GM18508 (cell line): Measurements from ENCODE around the gene CDH23.

ENCODE experiments used
- ATAC-seq: cut with Tn5 transposase; IDR thresholded peaks from one replicate; pipeline ENCODE4 v1.9.1; 2021; ENCODE audit warnings: moderate number of reproducible peaks; ENCODE audit not compliant: insufficient read depth, unreplicated experiment

Gene CDH23

DNA sequence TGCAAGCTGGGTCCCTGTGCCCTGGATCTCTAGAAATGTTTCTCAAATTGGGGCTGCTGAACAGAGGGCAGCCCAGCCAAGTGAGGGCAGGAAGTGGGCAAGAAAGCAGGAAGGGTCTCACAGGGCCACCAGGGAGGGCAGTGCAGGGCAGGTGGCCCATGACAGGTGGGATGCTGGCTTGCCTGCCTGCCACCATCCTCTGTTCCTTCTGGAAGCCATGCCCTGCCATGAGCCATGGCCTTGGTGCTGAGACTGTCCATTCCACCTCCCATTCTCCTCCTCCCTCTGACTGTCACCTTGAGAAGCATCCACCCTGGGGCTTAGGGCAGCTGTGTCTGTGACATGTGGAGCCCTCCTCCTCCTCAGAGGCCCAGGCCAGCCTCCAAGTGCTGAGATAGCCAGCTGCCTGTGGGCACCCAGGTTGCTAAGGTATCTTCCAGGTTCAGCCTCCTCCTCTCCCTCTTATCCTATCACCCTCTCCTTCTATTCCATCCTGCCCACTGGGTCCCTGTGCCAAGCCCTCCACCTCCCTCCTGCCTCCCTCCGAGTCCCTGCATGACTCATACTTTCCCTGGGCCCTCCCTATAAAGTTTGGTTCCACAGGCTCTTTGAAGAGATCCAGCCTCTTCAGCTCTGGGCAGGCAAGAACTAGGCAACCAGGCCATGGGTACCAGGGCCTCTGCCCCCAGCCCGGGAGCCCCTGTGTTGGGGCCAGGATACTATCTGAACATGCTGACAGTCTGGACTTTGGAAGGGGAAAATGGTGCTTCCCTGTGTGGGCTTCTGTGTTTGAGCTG is 375.3 kb downstream of the CDH23 start:
- no peak for ATAC-seq

DNA sequence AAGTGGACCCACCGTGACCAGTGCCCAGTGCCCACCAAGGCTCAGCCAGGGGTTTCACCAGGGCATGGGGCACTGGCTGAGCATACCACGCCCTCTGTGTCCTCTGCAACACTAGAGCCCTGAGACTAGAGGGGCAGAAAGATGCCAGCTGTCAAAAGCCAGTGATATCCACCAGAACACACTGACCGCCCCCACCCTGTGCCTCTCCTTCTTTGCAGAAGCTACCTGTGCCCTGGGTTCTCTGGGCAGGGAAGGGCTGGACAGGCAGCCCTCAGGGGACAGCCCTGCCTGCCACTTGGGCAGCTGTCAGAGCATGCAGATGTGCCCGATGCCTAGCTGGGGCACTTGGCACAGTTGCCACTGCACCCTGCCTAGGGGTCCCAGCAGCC is 376.1 kb downstream of the CDH23 start:
- ATAC-seq, result no peak

DNA sequence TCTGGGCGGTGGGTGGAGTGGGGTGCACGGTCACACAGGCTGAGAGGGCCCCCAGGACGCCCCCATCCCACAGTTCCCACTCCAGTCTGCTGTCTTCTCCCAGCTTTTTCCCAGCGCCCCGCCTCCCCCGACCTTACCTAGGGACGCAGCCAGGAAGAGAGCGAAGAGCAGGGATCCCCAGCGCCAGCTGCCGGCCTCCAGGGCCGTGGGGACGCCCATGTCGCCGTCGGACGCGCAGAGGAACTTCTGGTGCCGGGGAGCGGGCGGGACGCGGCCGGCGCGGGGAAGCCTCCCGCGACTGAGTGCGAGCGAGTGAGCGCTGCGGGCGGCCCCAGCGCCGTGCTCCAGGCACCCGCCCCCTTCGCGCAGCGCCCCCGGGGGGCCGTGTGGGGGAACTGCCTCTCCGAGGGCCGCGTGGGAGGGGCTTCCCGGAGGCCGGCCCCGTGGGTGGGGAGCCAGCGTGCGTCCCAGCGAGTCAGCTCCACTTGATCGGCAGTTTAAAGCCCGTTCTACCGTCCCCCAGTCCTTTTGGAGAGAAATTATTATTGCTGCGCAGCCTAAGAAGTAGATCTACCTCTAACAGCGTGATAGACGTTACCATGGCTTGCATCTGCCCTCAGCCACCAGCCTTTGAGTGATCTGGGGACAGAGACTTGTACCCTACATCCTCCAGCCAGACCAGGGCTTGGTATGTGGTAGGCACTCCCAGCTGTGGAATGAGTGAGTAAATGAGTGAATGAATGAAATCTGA is 376.7 kb downstream of the CDH23 start, which contains the start of gene VSIR:
TSS of gene VSIR (minus strand) at position 300 of the 751 bp plus-strand sequence. CDS start at position 219, 81 bp downstream.
- ATAC-seq, result no peak

DNA sequence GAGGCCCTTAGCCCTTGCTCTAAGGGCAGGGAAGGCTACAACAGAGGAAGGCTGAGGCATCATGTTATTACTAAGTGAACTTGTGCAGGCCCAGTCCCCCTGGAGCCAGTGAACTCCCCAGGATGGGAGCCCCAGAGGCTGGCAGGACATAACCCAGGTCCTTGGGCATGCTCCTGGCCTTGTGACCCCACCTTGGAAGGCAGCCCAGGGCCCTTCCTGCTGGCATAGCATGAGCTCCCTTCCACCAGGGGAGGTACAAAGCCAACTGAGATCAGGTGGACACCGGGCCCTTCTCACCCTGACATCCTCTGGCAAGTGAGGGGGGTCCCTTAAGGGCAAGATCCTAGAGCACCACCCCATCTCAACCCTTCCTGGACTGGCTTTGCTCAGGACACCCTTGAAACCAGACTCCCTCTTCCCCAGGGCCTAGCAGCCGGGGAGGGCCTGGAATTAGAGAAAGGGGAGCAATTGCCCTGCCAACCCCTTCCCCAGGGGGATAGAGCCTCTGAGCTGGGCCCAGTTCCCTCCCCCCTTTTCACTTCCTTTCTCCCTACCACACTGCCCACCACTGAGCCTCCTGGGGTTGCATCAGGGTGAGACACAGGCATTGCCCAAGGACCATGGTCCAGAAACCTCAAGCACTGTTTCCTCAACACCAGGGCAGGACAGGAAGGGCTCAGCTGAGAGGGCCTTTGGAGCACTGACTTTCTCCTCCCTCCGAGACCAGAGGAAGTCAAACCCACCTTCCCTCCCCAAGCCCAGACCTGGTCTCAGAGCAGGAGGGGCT is 378.4 kb downstream of the CDH23 start:
- no peak for ATAC-seq

DNA sequence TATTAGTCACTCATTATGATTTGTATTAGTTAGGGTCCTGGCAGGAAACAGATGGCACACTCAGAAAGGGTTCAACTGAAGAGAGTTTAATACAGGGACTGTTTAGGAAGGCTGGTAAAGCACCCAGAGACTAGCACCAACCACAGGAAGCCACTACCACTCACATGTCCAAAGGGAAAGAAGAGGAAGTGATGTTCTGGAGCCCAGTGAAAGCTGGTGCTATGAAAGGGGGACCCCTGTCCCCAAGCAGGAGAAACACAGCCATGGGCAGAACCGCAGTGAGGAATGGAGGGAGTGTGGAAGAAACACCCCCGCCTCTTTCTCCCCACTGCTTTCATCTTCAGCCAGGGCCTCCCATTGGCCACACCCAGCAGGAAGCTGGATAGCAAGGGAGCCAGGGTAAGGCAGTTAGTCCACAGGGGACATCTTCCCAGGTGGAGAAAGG is 379.8 kb downstream of the CDH23 start:
- no peak for ATAC-seq

DNA sequence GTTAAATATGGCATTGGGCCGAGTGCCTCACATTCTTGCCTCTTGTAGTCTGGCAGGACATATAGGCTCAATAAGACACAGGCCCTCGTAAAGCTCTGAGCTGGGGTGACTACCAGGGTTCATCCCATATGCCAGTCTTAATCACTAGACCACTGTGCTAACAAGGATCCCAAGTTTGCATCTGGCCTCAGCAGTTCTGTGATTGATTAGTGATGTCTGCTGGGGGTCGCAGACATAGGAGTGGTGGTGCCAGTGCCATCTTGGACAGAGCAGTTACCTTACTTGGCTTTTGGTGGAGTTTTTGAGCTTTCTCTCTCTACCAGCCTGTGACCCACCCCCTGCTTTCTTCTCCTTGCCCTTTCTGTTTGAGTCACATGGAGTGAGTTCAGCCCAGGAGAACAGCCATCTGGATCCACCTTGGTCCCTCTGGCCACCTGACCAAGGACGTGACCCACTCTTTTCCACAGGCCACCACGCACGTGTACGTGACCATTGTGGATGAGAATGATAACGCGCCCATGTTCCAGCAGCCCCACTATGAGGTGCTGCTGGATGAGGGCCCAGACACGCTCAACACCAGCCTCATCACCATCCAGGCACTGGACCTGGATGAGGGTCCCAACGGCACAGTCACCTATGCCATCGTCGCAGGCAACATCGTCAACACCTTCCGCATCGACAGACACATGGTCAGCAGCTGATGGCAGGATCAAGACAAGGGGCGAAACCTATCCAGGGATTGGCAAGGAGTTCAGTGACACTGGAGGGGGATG is 380.7 kb downstream of the CDH23 start:
- ATAC-seq, result no peak

DNA sequence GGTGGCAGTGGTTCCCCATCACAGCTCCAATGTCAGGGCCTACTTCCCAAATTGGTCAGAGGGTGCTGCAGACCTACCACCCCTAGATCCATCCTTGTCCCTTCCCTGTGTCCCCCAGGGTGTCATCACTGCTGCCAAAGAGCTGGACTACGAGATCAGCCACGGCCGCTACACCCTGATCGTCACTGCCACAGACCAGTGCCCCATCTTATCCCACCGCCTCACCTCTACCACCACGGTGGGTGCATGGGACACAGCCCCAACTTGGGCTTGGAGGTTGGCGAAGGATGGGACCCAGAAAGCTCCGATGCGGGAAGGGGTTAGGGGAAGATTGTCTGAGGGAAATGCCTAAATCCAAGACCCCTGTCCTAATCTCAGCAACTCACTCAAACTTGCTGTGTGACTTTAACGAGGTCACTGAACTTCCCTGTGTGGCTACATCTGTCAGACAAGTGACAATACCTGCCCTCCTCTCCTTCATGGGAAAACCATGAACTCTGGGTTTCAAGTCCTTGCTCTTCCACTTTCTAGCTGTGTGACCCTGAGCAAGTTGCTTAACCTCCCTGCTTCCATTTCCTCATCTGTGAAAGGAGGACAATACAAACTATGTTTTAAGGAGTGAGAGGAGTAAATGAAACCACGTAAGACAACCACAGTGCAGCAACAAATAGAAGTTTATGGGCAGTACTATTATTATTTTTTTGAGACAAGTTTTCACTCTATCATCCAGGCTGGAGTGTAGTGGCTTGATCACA is 381.5 kb downstream of the CDH23 start:
- no peak for ATAC-seq

DNA sequence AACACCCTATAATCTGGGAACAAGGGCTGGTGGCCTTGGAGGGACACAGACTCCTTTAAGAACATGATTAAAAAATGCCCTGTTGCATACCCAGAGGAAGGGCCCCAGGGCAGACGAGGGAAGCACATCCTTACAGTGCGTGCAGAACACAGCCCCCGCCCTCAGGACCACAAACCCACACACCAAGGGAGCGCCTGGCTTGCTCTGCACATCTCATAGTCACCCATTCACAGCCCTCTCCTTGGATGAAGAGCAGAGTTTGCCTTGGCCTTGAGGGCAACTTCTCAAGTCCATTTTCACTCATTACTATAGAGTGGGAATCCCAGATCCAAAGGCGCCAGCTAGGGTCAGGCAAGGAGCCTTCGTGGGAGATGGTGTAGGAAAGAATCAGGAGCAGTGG is 382.9 kb downstream of the CDH23 start:
- ATAC-seq, result no peak

DNA sequence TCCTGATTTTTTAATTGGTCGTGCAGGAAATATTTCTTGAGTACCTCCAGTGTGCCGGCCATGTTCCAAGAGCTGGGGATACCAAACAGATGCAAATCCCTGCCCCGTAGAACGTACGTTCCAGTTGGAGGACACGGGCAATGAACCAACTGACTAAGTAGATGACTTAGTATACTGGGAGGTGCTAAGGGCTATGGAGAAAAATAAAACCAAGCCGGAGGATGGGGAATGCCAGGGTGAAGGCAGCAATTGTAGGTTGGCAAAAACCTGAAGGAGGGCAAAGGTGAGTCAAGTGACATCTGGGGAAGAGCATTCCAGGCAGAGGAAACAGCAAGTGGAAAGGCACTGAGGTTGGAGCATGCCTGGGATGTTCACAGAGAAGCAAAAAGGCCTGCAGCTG is 383.4 kb downstream of the CDH23 start:
- ATAC-seq, result no peak

DNA sequence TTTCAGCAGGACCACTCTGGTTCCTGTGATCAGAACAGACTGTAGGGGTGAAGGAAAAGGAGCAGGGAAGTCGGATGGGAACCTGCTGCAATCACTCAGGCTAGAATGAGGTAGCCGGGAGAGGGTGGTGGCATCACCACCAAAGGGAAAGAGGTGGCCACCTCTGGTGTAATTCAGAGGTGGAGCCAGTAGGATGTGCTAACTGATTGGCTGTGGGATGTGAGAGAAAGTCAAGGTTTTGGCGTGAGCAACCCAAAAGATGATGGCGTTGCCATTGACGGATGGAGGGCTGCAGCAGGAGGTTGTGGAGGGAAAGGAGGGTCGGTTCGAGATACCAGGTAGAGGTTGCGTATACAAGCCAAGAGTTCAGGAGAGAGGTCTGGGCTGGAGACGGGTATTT is 384.0 kb downstream of the CDH23 start:
- ATAC-seq, result no peak

DNA sequence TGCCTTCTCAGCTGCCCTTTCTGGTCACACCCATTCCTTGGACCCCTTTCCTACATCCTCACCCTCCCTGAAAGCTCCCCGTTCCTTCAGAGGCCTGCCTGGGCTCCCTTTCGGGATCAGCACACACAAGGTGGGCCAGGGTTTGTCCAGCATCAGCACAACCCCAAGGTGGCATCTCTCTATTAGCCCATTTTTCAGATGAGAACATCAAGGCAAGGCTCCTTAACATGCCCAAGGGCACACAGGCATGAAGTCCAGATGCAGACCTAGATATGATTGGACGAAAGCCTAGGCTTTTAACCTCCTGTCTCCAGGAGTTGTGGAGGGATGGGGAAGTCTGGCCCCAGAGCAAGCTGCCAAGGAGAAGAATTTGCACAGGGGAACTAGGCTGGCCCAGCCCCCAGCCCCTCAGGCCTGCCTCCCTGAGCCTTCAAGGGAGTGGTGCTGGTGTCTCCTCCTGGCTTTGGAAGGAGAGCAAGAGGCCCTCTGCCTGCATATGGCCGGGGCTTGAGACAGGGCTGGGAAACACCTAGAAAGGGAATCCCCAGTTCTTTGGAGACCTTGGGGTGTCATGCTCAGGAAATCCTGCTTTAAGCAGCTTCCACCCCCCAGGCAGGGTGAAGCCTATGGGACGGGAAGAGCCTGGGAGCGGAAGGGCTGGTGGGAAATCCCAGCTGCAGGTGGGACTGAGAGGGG is 385.6 kb downstream of the CDH23 start:
- ATAC-seq, result no peak

DNA sequence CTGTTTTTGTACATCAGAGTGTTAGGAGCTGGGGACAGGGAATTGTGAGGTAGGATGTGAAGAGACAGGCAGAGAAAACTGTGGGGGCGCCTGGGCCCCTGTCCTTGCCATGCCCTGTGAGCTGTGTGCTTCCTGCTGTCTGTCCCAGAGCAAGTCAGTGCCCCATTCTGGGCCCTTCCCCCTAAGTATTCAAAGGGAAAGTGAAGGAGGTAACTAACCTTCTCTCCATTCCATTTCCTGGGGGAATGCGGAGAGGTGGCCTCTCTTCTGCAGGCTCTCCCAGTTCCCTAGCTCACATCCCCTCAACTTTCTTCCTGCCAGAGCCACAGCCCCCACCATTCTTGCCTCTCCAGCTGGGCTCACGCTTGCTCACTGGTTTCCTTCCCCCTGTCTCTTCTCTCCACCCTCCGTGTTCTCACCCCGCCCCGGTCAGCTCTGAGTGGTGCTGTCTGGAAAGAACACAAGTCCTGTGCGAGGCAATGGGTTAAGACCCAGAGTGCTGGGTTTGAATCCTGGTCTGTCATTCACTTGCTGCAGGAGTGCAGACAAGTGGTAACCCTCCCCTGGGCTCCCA is 386.3 kb downstream of the CDH23 start:
- ATAC-seq, result no peak

DNA sequence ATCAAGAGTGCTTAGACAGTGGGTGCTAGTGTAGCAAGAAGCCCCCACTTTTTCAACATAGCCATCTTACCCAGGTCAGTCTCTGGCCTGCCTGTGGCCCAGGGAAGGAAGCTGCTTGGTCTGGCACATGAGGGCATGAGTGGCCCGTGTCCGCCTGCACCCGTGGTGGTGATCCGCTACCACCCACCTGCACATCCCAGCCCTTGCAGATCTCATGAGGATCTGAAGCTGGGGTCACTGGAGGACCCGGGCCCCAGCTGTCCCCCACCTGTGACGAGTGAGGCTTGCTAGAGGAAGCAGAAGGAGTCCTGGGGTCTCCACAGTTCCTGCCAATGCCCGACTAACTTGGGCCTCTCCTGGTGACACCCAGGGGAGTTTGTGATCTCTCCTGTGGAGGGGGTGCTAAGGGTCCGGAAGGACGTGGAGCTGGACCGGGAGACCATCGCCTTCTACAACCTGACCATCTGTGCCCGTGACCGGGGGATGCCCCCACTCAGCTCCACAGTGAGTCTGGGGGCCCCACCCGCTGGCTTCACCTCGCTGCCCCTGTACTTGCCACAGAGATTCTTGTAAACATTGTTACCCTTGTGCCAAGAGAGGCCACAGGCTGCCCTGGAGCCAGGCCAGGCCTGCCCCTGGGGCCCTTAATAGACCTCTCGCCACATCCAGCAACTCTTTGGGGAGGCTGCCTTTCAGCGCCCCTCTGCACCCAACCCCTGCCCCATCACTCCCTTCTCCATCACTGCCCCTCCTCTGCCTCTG is 387.4 kb downstream of the CDH23 start:
- ATAC-seq, result no peak

DNA sequence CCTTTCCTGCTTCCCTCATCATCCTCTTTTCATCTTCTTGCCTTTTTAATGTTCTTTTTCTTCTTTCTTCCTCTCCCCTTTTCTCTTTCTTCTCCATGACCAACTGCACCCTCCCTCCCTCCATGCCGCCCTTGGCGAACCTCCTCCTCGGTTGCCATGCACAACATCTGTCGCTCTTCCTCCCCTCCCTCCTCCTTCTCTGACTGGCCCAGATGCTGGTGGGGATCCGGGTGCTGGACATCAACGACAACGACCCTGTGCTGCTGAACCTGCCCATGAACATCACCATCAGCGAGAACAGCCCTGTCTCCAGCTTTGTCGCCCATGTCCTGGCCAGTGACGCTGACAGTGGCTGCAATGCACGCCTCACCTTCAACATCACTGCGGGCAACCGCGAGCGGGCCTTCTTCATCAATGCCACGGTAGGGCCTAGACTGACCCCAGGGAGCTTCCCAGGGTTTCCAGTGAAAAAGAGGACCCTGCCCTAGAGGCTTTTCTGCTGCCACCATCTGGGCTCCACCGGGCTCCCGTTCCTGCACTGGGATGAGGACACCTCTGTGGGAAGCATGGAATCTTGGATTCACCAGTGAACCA is 388.1 kb downstream of the CDH23 start:
- ATAC-seq, result no peak

DNA sequence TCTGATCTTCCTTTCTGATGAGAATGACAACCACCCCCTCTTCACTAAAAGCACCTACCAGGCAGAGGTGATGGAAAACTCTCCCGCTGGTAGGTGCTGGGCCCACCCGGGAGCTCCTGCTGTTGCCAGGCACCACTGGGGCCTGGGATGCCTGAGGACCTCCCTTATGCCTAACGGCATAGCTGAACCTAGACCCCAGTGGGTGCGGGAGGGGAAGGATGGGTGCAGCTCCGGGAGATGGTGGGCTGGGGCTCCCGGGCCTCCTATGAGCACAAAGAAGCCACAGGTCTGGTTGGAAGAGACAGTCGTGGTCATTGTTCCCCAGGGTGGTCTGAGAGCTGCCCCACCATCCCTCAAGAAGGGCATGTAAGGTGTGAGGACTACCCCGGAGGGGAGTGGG is 392.2 kb downstream of the CDH23 start:
- no peak for ATAC-seq

DNA sequence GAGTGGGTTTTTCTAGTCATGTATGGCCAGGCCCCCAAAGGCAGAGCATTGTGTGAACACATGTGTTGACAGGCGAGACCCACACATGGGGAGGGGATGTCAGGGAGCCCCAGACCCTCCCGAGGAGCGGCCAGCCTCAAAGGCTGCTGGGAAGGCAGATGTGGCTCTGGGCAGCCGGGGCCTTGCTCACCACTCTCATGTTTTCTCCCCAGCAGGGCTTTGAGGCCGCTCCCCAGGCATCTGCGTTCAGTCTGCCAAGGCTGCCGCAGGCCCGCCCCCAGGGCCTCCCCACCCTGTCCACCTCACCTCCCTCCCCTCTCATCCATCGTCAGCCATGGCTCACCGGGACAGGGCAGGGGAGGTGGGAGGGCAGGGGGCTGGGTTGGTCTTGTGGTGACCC is 393.2 kb downstream of the CDH23 start:
- no peak for ATAC-seq

DNA sequence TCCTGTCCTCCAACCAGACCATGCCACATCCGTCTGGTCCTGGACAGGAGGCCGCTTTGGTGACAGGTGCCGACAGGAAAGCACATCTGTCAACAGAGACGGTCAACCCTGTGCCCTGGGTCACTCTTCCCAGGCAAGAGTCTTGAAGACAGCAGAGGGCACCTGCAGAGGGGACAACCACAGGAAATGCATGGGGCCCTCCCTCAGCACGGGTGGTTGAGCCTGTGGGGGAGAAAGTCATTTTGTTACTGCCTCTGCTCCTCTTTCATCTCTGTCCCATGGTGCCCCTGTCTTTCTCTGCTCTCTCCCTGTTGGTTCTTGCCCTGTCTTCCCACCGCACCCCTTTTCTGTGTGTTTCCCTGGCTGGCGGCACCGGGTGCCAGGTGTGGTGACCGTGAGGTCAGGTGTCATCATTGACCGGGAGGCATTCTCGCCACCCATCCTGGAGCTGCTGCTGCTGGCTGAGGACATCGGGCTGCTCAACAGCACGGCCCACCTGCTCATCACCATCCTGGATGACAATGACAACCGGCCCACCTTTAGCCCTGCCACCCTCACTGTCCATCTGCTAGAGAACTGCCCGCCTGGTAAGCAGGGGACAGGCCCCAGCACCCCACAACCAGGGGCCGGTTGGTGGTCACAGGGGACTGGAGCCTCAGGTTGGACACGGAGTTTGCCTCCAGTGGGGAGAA is 394.2 kb downstream of the CDH23 start:
- no peak for ATAC-seq
